HCT116 (cell line): Measurements from ENCODE around the gene SIGLEC5.

Experiments used
- ELF1 ChIP-seq: IDR thresholded peaks from 2 replicates; pipeline ENCODE4 v1.6.1; 2012; ENCODE audit warnings: low read depth, borderline replicate concordance
- EZH2 ChIP-seq: fragments of 200-600 bp; sonication (generic); IDR thresholded peaks from 2 replicates; pipeline ENCODE4 v1.6.1; 2017; ENCODE audit warnings: antibody characterized with exemption, mixed run types
- POLR2A ChIP-seq: IDR thresholded peaks from 2 replicates; pipeline ENCODE4 v1.7.0; 2011; ENCODE audit warnings: borderline replicate concordance; ENCODE audit not compliant: insufficient read depth, insufficient read length; ENCODE audit errors: extremely low read depth
- POLR2AphosphoS5 ChIP-seq: IDR thresholded peaks from 2 replicates; pipeline ENCODE4 v1.6.1; 2011; ENCODE audit warnings: mild to moderate bottlenecking, low read depth, low read length, moderate library complexity
- TF ChIP-seq, protein P1 (sequence below), 3 experiments: fragments of 200-600 bp in 1 of 3; sonication (generic) in 1 of 3; IDR thresholded peaks in 2 of 3; conservative IDR thresholded peaks in 1 of 3; 2 replicates each; pipeline ENCODE4 v1.5.1; 2012 to 2017; ENCODE audit warnings: low read depth in 2 of 3, low read length in 2 of 3, antibody characterized with exemption in 1 of 3, borderline replicate concordance in 1 of 3, control low read depth in 1 of 3, mild to moderate bottlenecking in 1 of 3, mixed read lengths in 1 of 3, mixed run types in 1 of 3, moderate library complexity in 1 of 3; ENCODE audit not compliant: insufficient read depth in 1 of 3

DNA sequence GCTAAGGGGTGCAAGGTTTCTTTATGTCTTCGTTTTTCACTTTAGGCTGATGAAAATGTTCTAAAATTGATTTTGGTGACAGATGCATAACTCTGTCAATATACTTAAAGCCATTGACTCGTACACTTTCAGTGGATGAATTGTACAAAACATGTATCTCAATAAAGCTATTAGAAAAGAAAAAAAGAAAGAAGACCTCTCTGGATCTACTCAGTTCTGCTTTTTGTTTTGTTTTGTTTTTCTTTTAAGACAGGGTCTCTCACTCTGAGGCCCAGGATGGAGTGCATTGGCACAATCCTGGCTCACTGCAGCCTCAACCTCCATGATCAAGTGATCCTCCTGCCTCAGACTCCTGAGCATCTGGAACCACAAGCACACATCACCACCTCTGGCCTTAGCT lies 3.5 kb downstream of the SIGLEC5 start:
- TF ChIP-seq ELF1, result no peak
- TF ChIP-seq POLR2A, result no peak
- no peak for TF ChIP-seq POLR2AphosphoS5
- TF ChIP-seq EZH2, result no peak
- TF ChIP-seq, protein P1, sequence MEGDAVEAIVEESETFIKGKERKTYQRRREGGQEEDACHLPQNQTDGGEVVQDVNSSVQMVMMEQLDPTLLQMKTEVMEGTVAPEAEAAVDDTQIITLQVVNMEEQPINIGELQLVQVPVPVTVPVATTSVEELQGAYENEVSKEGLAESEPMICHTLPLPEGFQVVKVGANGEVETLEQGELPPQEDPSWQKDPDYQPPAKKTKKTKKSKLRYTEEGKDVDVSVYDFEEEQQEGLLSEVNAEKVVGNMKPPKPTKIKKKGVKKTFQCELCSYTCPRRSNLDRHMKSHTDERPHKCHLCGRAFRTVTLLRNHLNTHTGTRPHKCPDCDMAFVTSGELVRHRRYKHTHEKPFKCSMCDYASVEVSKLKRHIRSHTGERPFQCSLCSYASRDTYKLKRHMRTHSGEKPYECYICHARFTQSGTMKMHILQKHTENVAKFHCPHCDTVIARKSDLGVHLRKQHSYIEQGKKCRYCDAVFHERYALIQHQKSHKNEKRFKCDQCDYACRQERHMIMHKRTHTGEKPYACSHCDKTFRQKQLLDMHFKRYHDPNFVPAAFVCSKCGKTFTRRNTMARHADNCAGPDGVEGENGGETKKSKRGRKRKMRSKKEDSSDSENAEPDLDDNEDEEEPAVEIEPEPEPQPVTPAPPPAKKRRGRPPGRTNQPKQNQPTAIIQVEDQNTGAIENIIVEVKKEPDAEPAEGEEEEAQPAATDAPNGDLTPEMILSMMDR (IDR thresholded peaks at IDR 0.05 in 2 of 3, conservative IDR thresholded peaks at IDR 0.05 in 1 of 3; ENCODE audit: borderline replicate concordance in 1 of 3, insufficient read depth in 1 of 3, low read depth in 2 of 3, low read length in 2 of 3), result no peak
